GM10248 (cell line): Measurements from ENCODE around the gene GAP43.

Experiments used
- CTCF ChIA-PET: fragments of 300-600 bp; sonication (Branson Sonifier 250); formaldehyde crosslinking; extraction: SDS; loops from one replicate; lab custom pipeline; 2021; ENCODE audit warnings: antibody characterized with exemption; lab: Yijun Ruan, JAX
- POLR2A ChIA-PET: fragments of 350-650 bp; sonication (Branson Sonifier 250); formaldehyde crosslinking; extraction: SDS; loops from one replicate; lab custom pipeline; 2020; ENCODE audit warnings: antibody characterized with exemption; lab: Yijun Ruan, JAX
- DNase-seq: peaks from one replicate; pipeline ENCODE4 v3.0.0; 2012; ENCODE audit errors: extremely low spot score
- CTCF ChIP-seq: IDR thresholded peaks from 2 replicates; pipeline ENCODE4 v1.5.1; 2012; ENCODE audit warnings: mild to moderate bottlenecking, low read depth; ENCODE audit errors: extremely low read depth, missing control alignments, control extremely low read depth

GAP43 gene

GRCh38 chr3:115695090-115695489 is 71.8 kb downstream of the GAP43 start:
- TF ChIP-seq CTCF = no peak
- ChIA-PET CTCF (no interaction called here), POLR2A (no interaction called here)
- no peak for DNase-seq

DNA sequence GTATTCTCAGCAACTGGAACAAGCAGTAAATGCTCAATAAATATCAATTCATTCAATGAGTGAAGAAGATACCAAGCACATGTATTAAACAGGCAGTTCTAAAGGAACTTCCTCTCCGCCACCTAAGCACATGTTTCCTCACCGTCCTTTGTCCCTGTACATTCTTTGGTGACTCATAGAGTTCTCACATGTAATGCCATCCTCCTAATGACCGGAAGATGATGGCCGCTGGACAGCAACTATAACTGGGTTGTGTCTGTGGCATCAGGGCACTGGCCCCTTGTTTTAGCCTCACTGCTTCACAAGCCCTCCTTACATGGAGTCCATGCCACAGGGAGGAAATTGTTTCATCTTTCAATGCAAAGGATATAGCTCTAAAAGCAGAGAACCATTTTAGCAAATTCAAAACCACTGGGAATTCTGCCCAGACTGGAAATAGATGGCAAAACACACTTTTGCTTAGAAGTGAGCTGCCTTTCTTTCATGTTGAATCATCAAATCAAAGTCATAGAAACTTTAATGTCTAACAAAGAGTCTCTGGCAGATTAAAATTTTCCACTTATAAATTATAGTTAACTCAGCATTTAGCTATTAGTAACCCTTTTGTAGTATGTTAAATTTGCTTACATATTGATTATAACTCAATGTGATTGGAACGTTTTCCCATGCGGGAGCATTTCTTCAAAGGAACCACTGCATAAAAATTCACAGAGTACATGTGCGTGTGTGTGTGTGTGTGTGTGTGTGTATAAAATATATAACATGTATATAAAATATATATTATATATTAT is 74.1 kb downstream of the GAP43 start:
- no peak for TF ChIP-seq CTCF
- DNase-seq = no peak
- ChIA-PET CTCF (interaction anchor here (0.6 to 1.0 kb wide), 3 partner anchors 87 to 606 kb away, joined by 3 to 4 read pairs (median 3); no protein-coding TSS in a partner anchor), POLR2A (no interaction called here)

DNA sequence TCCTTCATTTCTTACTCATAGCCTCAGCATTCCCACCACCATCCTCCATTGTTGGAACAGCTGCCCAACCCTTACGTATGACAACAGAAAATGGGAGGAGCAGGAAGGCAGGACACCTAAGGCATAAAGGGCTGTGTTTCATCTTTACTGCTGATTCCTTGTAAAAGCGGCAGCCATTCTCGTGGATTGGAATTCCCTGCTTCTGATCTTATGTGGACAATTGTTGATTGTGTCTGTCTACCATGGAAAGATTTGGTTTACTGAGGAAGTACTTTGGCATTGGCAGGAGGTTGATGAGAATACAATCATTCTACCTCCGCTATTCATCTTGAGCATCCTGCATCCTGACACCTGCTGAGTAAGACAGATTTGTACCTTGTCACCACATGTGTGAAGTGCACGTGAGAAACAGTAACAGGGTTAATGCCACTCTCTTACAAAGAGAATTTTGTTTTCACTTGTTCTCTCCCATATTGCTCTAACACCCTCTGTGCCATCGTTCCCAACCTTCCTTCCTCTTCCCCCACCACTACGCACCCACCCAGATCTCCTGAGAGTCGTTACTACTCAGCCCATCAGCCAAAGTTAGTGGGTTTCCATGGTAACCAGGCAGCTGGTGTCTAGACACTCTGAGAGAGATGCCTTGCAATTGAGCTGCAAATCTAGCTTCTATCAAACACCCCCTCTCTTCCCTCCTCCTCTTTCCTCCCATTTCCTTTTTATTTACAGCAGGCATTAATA is 75.7 kb downstream of the GAP43 start:
- POLR2A ChIA-PET = no interaction called here
- CTCF ChIA-PET = no interaction called here

GRCh38 chr3:115699706-115700105 is 76.4 kb downstream of the GAP43 start:
- POLR2A ChIA-PET = no interaction called here
- TF ChIP-seq CTCF = no peak
- no peak for DNase-seq
- CTCF ChIA-PET = interaction anchor here (1.0 kb wide), 1 partner anchor 608 kb away, joined by 3 read pairs; no protein-coding TSS in a partner anchor

More for the DNA sequence above, 75.7 kb downstream of the GAP43 start:
- no peak for TF ChIP-seq CTCF
- no peak for DNase-seq

- POLR2A ChIA-PET = no interaction called here
Measured at GRCh38 chr3:115702598-115702997, 79.3 kb downstream of the GAP43 start.

More at GRCh38 chr3:115702598-115702997, 79.3 kb downstream of the GAP43 start:
- CTCF ChIA-PET = interaction anchor here (2.4 kb wide), 1 partner anchor 9 kb away, joined by 10 read pairs; no protein-coding TSS in a partner anchor
- no peak for TF ChIP-seq CTCF
- no peak for DNase-seq
